ENCODE measurements around the gene MED12.

The MED12 gene

GRCh38 chrX:71154196-71154595, 35.8 kb downstream of the MED12 start:
- no peak overlapping the region for H3K4me3 ChIP-seq (ENCODE audit: low read depth, low read length)
- ChIA-PET POLR2A (no interaction called here), CTCF (no interaction called here)
- H3K36me3 ChIP-seq (ENCODE audit: control insufficient read depth in 2 of 2, insufficient read depth in 1 of 2, low read length in 2 of 2), result no peaks in the 10 kb centered on the region
- TF ChIP-seq ZBTB20 (tag by site-specific recombination; IDR thresholded peaks at IDR 0.05), result no peak
- no peak for TF ChIP-seq ZBTB7A (tag by site-specific recombination; IDR thresholded peaks at IDR 0.05; ENCODE audit: low read depth)
- no peak for TF ChIP-seq SP7 (tag by site-specific recombination; IDR thresholded peaks at IDR 0.05)
- TF ChIP-seq HOXA7 (CRISPR knock-in tag; IDR thresholded peaks at IDR 0.05; ENCODE audit: borderline replicate concordance), result no peak
- TF ChIP-seq ZNF114 (tag by site-specific recombination; IDR thresholded peaks at IDR 0.05), result no peak
- no peak for TF ChIP-seq ZNF335 (tag by site-specific recombination; conservative IDR thresholded peaks at IDR 0.05)
- TF ChIP-seq ZNF302 (tag by site-specific recombination; IDR thresholded peaks at IDR 0.05; ENCODE audit: low read depth), result no peak
- no peak for TF ChIP-seq ZNF19 (tag by site-specific recombination; IDR thresholded peaks at IDR 0.05; ENCODE audit: low read depth)
- no peak for TF ChIP-seq SALL2 (tag by site-specific recombination; IDR thresholded peaks at IDR 0.05; ENCODE audit: borderline replicate concordance)
- TF ChIP-seq ZNF169 (tag by site-specific recombination; IDR thresholded peaks at IDR 0.05), result no peak
- no peak for TF ChIP-seq ZNF791 (tag by site-specific recombination; IDR thresholded peaks at IDR 0.05)
- TF ChIP-seq ZBTB11 (tag by site-specific recombination; conservative IDR thresholded peaks at IDR 0.05; ENCODE audit: low read depth), result no peak
- TF ChIP-seq ZNF394 (tag by site-specific recombination; IDR thresholded peaks at IDR 0.05; ENCODE audit: borderline replicate concordance), result no peak
- TF ChIP-seq ZNF404 (tag by site-specific recombination; IDR thresholded peaks at IDR 0.05), result no peak
- no peak for TF ChIP-seq ZFP3 (tag by site-specific recombination; IDR thresholded peaks at IDR 0.05; ENCODE audit: low read depth)
- TF ChIP-seq KLF7 (tag by site-specific recombination; IDR thresholded peaks at IDR 0.05; ENCODE audit: borderline replicate concordance), result no peak
- TF ChIP-seq ZBTB26 (tag by site-specific recombination; optimal IDR thresholded peaks at IDR 0.05), result no peak
- no peaks in the 10 kb centered on the region for H3K9me3 ChIP-seq (ENCODE audit: control insufficient read depth, insufficient read depth, low read depth, low read length)
- no peaks in the 10 kb centered on the region for H3K4me1 ChIP-seq (ENCODE audit: control insufficient read depth, insufficient read depth, low read length)
- no peak overlapping the region for H3K27ac ChIP-seq (ENCODE audit: extremely low read depth, low read depth, low read length)

- Histone ChIP-seq H3K4me1 (ENCODE audit: control insufficient read depth, insufficient read depth, low read length) (no peaks in the 10 kb centered on the region), H3K36me3 (ENCODE audit: control insufficient read depth in 2 of 2, insufficient read depth in 1 of 2, low read length in 2 of 2) (no peaks in the 10 kb centered on the region), H3K4me3 (ENCODE audit: low read depth, low read length) (no peak overlapping the region), H3K9me3 (ENCODE audit: control insufficient read depth, insufficient read depth, low read depth, low read length) (no peaks in the 10 kb centered on the region), H3K27ac (ENCODE audit: extremely low read depth, low read depth, low read length) (no peak overlapping the region)
- TF ChIP-seq ZNF560 (tag by site-specific recombination; IDR thresholded peaks at IDR 0.05; ENCODE audit: borderline replicate concordance), result no peak
- peak; percentile 81 for TF ChIP-seq PRDM4 (tag by site-specific recombination; IDR thresholded peaks at IDR 0.05)
- ChIA-PET CTCF (interaction anchor here (0.6 kb wide), 1 partner anchor 430 kb away, joined by 4 read pairs; no protein-coding TSS in a partner anchor), POLR2A (no interaction called here)
Measured at GRCh38 chrX:71154641-71155040, 36.2 kb downstream of the MED12 start.
